Measurements from ENCODE around the gene RGL3.
"Not testable (repeated sequence)": the region's sequence is repeated elsewhere in the genome, so short reads cannot be mapped to it uniquely, and the experiment has no call there.

RGL3 gene

GRCh38 chr19:11382898-11383705 is 36.0 kb downstream of the RGL3 start:
- DNase-seq (ENCODE audit: low spot score): peak; percentile 46

DNA sequence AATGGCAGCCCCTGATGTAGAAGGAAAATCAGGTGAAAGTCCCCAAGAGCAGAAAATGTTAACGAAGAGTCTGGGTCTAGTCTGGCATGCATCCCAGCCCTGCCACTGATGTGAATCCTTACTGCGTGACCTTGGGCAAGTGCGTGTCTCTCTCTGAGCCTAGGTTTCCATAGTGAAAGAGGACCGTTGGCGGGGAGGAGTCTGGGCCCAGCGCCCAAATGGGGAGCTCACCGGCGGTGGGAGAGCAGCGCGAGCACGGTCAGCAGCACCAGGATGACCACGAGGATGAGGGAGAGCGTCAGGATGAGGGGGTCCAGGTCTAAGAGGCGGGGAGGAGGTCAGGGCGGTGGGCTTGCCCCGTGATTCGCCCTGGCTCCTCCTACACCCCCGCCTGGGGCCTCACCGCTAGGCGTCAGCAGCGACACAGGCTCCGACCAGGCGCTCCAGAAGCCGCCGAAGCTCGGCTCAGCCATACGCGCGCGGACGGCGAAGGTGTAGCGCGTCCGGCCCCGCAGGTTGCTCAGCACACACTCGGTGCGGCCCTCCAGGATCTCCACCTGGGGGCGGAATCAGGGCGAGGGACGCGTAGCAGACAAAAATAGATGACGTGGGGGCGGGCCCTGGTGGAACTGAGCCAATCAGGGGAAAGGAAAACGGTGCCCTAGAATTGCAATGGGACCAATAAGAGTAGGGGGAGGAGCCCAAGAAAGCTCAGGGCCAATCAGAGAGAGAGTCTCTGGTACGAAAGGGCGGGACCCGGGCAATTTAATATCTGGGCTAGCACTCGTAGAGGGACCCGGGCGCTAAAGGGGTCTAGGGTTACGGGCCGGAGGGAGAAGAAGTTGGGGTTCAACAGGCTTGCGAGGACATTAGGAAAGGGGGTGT is 38.2 kb downstream of the RGL3 start:
- peak; percentile 98 for DNase-seq (ENCODE audit: low spot score)

DNA sequence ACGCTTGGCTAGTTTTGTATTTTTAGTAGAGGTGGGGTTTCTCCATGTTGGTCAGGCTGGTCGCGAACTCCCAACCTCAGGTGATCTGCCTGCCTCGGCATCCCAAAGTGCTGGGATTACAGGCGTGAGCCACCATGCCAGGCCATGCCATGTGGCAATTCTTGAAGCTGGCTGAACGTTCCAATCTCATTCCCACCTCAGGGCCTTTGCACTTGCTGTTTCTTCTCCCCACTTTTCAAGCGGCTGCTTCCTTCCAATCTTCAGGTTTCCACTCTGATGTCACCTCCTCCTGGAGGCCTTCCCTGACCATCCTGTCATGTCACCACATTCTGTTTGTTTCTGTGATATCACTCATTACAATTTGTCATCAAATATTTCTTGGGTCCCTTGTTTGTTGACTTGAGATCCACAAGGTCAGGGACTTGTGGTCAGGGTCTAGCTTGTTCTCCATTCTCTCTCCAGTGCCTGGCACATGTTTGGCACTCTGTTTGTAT is 39.2 kb downstream of the RGL3 start:
- no peak for DNase-seq (ENCODE audit: low spot score)

- DNase-seq (ENCODE audit: low spot score): not testable (repeated sequence)
Observed at GRCh38 chr19:11379269-11379845, 39.8 kb downstream of the RGL3 start.

DNA sequence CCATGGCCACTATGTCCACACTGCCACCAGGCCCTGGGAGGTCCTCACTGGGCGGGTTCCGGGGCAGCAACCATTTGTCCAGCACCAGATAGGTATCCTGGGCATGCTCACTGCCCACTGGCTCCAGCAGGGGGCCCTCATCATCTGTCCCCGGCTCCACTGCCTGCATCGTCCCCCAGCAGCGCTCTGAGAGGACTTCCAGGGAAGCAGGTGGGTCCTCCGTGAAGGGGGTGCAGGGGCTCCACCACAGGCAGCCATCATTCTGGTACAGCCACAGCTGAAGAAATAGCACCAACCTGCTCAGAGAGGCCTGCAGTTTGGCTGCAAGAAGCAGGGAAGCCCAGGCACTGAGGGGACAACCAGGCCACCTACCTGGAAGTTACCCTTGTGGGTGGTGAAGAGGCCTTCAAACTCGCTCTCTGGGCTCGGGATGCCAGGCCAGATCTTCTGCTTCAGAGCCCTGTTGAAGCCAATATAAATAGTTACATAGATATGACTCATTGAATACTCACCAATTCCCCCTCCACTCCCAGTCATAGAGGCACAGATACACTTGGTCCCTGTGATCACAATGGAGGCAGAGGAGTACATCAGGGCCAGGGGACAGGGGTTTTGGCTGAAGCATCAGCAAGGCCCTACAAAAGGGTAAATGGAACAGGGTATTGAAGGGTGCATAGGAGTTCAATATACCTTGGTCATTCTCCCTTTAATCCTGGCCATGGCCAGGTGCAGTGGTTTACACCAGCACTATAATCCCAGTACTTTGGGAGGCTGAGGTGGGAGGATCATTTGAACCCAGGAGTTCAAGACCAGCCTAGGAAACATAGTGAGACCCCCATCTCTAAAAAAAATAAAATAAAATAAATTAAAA is 40.6 kb downstream of the RGL3 start:
- peak; percentile 77 for DNase-seq (ENCODE audit: low spot score)

- DNase-seq (ENCODE audit: low spot score): no peak
Observed at GRCh38 chr19:11377756-11378155, 41.4 kb downstream of the RGL3 start.

GRCh38 chr19:11377237-11377636 is 41.9 kb downstream of the RGL3 start:
- DNase-seq (ENCODE audit: low spot score): peak; percentile 73

DNA sequence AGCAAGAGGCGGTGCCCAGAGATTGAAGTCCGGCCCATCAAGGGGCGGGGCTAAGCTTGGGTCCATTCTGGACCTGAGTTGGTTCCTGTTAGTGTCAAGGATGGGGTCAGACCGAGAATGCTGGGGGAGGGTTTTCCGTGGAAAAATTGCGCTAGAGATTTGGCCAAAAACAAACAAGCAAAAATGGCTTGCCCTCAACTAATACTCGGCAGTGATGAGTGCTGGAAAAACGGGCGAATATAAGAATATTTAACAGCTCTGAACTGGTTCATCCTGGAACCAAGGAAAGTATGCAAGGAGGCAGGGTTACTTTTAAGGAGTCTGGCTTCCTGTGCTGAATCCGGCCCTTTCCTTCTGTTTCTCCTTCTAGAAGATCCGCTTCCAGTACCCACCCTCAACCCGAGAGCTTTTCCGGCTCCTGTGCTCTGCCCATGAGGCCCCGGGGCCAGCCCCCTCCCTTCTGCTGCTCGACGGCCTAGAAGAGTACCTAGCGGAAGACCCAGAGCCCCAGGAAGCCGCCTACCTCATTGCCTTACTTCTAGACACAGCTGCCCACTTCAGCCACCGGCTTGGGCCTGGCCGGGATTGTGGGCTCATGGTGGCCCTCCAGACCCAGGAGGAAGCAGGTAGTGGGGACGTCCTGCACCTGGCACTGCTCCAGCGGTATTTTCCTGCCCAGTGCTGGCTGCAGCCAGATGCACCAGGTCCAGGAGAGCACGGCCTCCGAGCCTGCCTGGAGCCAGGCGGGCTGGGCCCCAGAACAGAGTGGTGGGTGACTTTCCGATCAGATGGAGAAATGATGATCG is 43.8 kb downstream of the RGL3 start:
- no peak for DNase-seq (ENCODE audit: low spot score)

DNA sequence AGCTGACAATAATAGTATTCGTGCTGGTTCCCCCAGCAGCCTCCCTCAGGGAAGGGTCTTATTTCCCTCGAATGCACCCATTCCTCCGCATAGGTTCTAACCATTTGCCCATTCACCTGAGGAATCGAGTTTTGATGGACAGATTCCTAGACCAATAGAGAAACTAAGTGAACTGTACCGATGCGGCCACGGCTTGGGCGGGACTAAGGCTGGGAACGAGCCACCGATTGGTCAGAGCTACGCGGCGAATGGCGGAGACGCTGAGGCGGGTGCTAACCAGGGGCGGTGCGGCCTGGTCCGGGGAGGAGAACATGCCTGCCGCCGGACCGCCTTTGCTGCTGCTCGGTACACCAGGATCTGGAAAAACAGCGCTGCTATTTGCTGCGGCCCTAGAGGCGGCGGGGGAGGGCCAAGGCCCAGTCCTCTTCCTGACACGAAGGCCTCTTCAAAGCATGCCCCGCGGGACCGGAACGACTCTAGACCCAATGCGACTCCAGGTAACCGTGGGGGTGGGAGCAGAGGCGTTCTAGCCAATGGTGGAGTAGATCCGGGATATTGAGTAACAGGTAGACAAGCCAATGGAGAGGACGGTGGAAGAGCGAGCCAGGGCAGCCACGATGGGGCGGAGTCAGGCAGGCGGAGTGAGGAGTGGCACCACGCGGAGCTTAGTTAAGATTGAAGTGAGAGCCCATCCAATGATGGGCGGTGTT is 44.5 kb downstream of the RGL3 start, which contains the start of gene SWSAP1:
TSS of gene SWSAP1 (plus strand) at position 234 of the 710 bp plus-strand sequence. CDS start at position 249, 15 bp downstream.
- DNase-seq (ENCODE audit: low spot score): peak; percentile 99

- no peak for DNase-seq (ENCODE audit: low spot score)
Observed at GRCh38 chr19:11373885-11374432, 45.2 kb downstream of the RGL3 start.

DNA sequence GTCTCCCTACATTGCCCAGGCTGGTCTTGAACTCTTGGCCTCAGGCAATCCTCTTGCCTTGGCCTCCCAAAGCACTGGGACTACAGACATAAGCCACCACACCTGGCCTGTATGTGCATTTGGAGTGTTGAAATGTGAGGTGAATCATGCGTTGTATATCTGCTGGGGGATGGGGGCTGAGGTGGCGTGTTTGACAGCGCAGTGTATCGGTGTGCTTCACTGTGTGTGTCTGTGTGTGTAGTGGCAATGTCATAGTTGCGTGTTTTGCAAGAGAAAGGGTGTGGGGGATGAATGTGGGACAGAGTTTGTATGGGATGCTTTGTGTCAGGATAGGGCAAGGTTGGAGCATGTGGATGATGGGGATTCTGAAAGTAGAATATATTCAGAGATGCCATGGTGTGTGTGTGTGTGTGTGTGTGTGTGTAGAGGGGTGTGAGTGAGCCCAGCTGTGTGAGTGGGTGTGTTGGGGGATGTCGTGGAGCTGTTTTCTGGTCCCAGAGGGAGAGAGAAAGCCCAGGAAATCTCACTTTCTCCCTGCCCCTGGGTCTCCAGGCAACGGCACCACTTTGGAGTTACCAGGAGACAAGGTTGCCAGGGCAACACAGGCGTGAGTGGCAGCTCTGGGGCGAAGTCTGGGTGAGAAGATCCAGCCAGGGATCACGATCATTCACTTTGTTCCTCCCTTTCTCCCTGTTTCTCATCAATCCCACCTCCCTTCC is 45.8 kb downstream of the RGL3 start:
- no peak for DNase-seq (ENCODE audit: low spot score)

DNA sequence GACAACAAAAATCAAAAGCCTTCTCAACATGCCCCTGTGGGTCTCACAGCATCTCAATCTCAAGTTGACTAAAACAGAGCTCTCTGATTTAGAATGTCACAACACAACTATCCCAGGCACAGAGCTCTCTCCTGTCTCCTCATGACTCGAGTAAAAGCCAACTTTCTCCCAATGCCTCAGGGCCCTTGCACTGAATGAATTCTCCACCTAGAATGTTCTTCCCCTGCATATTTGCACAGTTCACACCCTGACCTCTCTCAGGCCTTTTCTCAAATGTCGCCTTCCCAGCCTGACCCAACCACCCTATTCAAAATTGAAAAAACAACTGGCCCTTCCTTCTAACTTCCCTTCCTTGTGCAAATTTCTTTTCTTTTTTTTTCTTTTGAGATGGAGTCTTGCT is 48.4 kb downstream of the RGL3 start:
- DNase-seq (ENCODE audit: low spot score): no peak

DNA sequence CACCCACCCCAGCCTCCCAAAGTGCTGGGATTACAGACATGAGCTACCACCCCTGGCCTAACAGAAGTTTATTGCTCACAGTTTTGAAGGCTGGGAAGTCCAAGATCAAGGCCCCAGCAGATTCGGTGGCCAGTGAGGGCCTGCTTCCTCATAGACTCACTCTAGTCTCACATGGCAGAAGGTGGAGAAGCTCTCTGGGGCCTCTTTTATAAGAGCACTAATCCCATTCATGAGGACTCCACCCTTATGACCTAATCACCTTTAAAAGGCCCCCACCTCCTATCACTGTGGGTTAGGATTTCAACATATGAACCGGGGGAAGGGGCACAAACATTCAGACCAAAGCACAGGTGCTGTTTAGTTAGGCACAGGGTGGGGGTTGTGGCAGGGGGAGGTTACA is 51.6 kb downstream of the RGL3 start:
- no peak for DNase-seq (ENCODE audit: low spot score)

- DNase-seq (ENCODE audit: low spot score): no peak
Observed at GRCh38 chr19:11365557-11366117, 53.5 kb downstream of the RGL3 start.

DNA sequence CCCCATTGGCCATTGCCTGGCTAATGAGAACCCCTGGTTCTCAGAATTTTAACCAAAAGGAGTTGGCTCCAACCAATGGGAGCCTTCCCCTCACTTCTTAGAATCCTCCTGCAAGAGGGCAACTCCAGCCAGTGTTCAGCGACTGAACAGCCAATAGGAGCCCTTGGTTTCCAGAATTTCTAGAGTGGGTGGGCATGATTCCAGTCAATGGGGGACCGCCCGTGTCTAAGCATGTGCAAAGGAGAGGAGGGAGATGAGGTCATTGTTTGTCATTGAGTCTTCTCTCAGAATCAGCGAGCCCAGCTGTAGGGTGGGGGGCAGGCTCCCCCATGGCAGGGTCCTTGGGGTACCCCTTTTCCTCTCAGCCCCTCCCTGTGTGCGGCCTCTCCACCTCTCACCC is 54.2 kb downstream of the RGL3 start:
- no peak for DNase-seq (ENCODE audit: low spot score)

DNA sequence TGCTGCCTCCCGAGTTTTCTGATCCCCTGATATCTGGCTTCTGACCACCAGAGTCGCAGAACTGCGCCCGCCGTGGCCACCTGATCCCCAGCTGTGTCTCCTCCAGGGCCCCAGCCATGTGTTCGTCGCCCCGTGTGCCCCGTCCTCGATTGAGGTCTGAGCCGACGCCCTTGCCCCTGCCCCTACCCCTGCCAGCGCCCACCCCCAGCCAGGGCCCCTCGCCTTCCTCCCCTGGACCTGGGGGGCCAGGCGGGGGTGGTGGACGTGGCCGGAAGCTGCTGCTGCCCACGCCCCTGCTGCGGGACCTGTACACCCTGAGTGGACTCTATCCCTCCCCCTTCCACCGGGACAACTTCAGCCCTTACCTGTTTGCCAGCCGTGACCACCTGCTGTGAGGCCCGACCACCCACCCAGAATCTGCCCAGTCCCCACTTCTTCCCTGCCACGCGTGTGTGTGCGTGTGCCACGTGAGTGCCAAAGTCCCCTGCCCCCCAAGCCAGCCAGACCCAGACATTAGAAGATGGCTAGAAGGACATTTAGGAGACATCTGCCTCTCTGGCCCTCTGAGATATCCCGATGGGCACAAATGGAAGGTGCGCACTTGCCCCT is 54.7 kb downstream of the RGL3 start:
- DNase-seq (ENCODE audit: low spot score): no peak

DNA sequence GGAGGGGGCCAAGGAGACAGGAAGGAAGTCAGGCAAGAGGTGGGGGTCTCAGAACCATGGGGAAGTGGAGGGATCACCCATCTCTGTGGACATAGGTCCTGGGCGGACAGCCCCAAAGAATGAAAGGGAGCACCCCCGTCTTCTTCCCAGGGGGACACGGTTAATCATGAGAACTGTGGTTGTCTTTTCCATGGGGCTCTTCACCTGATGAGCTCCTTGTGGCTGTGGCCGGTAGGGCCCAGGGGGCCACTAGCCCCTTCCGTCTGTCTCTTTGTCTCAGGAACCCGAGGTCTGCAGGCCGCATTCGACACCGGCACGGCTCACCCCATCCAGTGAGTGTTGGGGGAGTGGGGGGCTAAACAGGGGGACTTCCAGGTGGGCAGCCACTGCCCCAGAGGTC is 55.2 kb downstream of the RGL3 start:
- no peak for DNase-seq (ENCODE audit: low spot score)
